GM18526 (cell line): ENCODE measurements around the gene ETNK2.

Source experiments
- POLR2A ChIP-seq: IDR thresholded peaks from 3 replicates; pipeline ENCODE4 v1.6.1; 2011; ENCODE audit not compliant: insufficient read length; ENCODE audit errors: extremely low read depth

The ETNK2 gene

GRCh38 chr1:204161609-204162493 lies 10.0 kb upstream of the ETNK2 start:
- no peak for TF ChIP-seq POLR2A

- TF ChIP-seq POLR2A, result no peak
Measured at GRCh38 chr1:204157962-204158361, 6.1 kb upstream of the ETNK2 start.

- TF ChIP-seq POLR2A, result no peak
Measured at GRCh38 chr1:204155881-204156280, 4.0 kb upstream of the ETNK2 start.

GRCh38 chr1:204154568-204155255 lies 2.9 kb upstream of the ETNK2 start:
- TF ChIP-seq POLR2A, result no peak

GRCh38 chr1:204153667-204154066 lies 1.8 kb upstream of the ETNK2 start:
- TF ChIP-seq POLR2A, result no peak

DNA sequence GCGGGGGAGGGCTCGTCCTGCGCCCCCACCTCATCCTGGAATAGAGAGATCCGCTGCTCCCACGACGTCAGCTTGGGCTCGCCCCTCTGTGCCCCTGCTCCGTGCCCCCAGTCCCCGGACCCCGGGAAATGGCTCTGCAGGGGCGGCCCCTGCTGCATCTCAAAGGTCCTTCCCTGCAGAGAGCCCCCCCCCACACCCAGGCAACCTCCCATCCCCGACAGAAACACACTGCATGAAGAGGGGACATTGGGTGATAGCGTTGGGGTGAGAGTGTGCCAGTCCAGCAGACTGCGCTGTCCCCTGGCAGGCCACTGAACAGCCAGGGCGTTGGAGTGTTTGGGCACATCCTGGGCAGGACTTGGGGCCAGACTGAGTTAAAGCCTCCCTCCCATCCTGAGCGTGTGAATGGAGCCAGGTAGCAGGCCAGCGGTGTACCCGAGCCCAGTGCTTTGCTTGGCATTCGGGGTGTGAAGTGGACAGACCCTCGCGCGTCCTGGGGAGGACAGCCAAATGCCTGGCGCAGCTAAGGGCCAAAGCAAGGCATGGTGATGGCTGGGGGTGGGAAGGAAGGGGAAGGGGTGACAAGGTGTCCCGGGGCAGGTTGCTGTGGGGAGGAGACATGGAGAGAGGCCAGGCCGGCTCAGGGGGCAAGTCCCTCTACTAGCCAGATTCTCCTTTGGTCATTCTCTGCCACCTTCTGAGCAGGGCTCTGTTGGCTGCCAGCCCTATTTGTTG lies 633 bp upstream of the ETNK2 start:
- TF ChIP-seq POLR2A, result no peak

- no peak for TF ChIP-seq POLR2A
Measured at GRCh38 chr1:204150702-204151551, 917 bp downstream of the ETNK2 start.

DNA sequence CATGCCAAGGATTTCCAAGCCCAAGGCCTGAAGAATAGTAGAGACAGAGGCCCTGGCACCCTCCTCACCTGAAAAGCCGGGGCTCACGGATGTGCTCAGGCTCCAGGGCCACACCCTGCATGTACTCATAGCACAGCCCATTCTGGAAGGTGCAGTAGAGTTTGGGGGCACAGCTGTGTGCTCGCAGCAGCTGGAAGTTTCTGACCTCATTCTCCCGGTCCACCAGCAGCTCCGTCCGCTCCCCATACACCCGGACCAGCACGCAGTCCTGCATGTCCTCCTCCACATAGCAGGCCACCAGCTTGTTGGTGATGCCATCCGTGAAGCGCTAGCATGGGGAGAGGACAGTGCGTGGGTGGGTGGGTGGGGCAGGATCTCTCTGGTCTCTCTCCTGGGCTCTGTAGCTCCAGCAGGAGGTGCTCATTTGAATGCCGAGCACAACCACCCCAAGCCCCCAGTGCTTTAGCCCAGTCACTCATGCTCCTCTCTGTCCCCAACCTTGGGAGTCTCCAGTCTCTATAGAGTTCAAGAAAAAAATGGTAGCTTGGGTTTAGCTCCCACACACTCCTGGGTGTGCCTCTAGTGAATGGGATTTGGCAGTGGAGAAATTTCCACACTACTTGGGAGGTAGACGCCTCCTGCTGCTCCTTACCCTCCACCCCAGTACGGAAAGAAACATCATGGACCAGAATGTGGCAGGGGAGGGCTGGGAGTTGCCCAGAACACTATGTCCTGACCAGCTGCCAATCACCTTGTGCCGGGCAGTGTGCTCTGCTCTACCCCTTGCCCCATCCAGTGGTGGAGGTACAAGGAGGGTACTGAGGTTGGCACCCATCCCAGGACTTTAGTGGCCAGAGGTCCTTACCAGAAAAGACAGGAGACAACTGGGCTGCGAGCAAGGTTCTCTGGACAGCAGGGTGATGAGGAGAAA lies 1.9 kb downstream of the ETNK2 start:
- no peak for TF ChIP-seq POLR2A

DNA sequence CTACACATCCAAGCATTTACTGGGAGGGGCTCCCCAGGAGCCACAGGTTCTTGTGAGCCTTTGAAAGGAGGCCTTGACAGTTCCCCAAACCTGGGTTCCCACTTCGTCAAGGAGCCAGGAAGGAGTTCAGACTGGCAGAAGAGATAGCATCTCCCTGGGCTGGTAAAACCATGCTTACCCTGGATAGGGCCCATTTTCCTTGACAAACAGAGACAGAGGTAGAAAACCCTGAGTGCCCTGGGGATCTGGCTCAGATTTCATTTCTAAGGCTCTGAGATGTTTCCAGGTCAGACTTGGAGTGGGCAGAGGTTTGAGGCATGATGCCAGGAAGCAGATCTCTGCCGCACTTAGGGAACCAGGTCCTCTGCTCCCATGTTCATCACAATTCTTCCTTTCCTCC lies 2.7 kb downstream of the ETNK2 start:
- no peak for TF ChIP-seq POLR2A

DNA sequence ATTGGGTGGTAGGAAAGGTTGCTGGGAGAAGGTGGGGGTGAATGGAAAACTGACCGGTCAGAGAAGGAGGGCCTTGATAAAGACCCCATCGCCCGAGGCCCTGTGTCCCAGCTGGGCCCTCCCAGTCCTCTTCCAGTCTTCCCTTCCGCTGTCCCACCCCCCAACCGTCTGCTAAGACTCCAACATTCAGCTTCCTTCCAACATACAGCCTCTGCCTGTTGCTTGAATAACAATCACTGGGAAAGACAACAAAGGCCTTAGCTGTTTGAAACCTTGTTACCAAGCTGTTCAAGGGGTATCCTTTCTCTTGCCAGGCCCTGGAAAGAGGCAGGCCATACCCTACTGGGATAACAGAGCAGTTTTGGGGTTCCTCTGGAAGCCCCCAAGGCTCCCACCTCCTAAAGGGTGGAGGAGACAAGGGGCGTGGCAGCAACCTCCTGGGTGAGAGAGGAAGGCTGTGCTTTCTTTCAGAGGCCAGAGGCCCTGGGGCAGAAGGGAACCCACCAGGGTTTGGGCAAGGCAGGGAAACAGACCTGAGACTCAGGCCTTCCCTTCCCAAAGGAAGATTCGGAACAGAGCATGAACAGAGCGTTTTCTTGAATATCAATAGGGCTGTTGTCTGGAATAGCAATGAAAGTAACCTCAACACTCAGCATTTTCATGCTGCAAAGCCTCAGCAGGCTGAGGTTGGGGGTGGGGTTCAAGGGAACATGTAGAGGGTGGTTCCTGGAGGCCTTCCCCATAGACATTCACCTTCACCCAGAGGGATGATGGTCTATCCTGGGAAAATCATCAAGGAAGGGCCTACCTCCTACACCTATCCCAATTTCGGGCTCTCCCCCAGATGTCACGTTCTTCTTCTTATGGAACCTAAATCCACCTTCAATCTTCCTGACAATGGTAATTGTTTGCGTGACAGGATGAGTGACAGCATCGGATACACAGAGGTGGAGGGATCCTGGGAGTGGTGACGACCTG lies 4.1 kb downstream of the ETNK2 start:
- no peak for TF ChIP-seq POLR2A

DNA sequence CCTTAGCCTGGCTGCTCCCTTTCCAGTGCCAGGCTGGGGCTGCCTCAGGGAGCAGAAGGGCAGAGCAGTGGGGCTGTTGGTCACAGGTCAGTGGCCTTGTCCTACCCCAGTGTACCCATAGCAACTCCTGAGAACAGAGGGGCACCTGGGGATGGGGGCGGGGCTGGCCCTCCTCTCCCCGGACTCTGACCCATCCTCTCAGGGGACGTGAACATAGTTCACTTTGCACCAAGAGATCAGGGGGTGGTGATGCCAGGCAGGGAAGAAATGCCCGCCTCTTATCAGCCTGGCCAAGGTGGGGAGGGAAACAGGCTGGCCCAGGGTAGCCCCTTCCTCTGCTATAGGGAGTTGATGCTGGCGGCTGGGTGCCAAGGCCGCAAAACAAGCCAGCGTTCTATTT lies 4.9 kb downstream of the ETNK2 start:
- TF ChIP-seq POLR2A, result no peak

- no peak for TF ChIP-seq POLR2A
Measured at GRCh38 chr1:204146309-204146708, 5.5 kb downstream of the ETNK2 start.

- no peak for TF ChIP-seq POLR2A
Measured at GRCh38 chr1:204145033-204145504, 6.8 kb downstream of the ETNK2 start.
